ELF-1 (cell line): ENCODE measurements around the gene PRTFDC1.
"Not testable (repeated sequence)": the region's sequence is repeated elsewhere in the genome, so short reads cannot be mapped to it uniquely, and the experiment has no call there.

Experiments
- DNase-seq: peaks from one replicate; pipeline ENCODE4 v3.0.0-alpha.2; 2016; ENCODE audit warnings: low read depth, low spot score

Gene PRTFDC1

DNA sequence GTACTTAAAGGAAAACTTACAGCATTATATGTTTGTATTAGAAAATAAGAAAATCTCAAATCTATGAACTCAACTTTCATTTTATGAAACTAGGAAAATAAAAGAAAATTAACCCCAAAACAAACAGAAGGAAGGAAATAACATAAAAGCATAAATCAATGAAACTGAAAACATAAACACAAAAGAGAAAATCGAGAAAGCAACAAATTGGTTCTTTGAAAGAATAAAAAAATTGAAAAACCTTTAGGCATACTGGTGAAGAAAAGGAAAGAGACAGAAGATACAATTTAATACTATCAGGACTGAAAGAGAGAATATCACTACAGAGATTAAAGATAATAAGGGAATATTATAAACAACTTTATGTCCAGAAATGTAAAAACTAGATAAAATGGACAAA, 21.2 kb downstream of the PRTFDC1 start:
- no peak for DNase-seq

- DNase-seq: no peak
These were observed 22.0 kb downstream of the PRTFDC1 start for GRCh38 chr10:24930427-24930826.

- no peak for DNase-seq
These were observed 22.5 kb downstream of the PRTFDC1 start for GRCh38 chr10:24929904-24930303.

GRCh38 chr10:24929056-24929544, 23.3 kb downstream of the PRTFDC1 start:
- no peak for DNase-seq

- no peak for DNase-seq
These were observed 24.2 kb downstream of the PRTFDC1 start for GRCh38 chr10:24928163-24928562.

DNA sequence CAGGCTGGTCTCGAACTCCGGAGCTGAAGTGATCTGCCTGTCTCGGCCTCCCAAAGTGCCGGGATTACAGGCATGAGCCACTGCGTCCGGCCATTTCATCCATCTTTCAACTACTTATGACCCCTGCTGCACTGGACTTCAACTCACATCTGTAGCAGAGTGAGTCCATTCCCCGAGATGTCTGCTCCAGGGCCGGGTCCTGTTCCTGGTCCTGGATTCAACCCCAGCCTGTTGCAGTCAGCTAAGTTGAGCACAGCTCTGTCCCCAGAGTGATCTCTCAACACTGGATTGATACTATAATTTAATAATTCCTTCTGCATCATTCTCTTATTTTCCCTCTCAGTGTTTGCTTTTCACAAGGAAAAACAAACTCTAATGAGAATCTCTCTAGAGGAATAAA, 25.8 kb downstream of the PRTFDC1 start:
- no peak for DNase-seq

GRCh38 chr10:24925799-24926198, 26.6 kb downstream of the PRTFDC1 start:
- no peak for DNase-seq

DNA sequence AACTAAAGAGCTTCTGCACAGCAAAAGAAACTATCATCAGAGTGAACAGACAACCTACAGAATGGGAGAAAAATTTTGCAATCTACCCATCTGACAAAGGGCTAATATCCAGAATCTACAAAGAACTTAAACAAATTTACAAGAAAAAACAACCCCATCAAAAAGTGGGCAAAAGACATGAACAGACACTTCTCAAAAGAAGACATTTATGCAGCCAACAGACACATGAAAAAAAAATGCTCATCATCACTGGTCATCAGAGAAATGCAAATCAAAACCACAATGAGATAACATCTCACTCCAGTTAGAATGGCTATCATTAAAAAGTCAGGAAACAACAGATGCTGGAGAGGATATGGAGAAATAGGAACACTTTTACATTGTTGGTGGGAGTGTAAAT, 27.9 kb downstream of the PRTFDC1 start:
- not testable (repeated sequence) for DNase-seq

GRCh38 chr10:24922222-24922868, 30.1 kb downstream of the PRTFDC1 start:
- not testable (repeated sequence) for DNase-seq

DNA sequence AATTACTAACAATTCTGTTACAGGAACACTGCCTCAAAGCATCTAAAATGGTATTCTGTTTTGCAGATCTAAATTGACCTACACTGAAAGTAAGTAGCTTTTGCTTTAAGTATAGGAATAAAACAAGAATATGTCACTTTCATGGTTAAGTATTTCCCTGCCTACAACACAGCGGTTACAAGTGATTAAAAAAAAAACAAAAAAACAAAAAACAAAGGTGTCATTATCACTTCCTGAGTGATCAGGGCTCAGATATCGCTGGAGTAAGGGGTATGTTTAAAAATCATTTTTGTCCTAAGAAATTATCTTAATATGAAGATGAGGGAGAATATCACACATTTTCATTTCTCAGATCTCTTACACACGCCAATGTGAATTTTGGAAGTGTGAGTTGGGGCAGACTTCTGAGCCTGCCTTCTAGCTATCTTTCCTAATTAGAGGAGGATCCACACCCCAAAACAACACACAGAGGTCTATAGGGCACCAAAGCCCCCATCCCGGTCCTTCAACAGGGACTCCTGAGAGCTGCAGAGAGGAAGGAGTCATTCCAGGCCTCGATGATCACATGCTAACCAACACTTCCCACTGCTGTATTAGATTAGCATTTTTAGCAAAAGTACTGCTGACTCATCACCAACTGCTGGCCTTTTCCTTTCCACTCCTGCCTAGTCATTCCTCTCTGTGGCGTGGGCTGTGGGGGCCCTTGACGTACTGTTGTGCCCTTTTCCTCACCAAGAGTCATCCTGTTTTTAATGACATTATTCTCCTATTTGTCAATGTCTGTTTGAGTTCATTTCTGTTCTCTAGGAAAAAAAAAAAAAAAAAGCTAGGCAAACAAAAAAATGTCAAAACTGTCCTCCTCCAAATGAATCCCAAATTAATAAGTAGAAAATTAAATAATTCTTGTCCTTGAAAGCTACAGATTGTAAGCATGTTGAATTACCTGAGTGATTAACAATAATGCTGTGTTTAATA, 31.2 kb downstream of the PRTFDC1 start:
- DNase-seq: peak; percentile 35

DNA sequence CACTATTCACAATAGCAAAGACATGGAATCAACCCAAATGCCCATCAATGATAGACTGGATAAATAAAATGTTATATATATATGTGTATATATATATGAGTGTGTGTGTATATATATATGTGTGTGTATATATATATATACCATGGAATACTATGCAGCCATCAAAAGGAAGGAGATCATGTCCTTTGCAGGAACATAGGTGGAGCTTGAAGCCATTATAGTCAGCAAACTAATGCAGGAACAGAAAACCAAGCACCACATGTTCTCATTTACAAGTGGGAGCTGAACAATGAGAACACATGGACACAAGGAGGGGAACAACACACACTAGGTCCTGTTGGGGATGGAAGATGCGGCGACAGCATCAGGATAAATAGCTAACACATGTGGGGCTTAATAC, 32.2 kb downstream of the PRTFDC1 start:
- not testable (repeated sequence) for DNase-seq

GRCh38 chr10:24919629-24920028, 32.8 kb downstream of the PRTFDC1 start:
- DNase-seq: not testable (repeated sequence)

DNA sequence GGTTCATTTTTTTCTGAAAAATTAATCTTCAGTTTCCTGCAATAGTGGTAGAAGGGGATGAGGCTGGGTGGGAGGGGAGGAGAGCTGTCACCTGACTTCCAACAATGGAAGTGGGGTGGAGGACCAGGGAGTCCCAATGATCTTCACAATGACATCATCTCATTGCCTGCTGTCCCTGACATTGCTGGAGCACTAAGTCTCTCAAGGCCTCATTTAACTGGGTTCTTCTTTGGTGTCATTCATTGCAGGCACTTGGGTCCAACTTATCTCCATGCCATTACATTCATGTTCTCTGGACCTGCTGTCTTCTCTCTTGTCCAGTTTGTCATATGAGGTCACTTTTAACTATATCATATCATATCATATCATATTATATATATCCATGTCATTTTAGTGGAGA, 34.4 kb downstream of the PRTFDC1 start:
- no peak for DNase-seq

DNA sequence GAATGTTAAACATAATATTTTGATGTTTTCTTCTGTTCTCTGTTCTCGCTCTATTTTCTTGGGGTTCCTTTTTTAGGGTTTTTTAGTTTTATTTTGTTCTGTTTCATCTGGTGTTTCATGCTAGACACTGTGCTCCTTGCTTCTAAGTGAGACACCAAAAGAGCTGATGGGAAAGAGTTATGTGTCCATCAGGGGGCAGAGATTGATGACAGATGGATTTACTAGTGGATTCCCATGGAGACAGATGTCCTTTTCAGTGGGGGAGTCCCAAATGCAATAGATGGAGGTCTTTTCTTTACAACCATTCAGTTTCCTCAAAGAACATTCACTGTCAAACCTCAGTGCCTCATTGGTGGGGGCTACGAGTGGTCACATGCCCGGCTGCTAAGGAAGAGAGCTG, 34.9 kb downstream of the PRTFDC1 start:
- DNase-seq: no peak

GRCh38 chr10:24916365-24916764, 36.0 kb downstream of the PRTFDC1 start:
- no peak for DNase-seq

DNA sequence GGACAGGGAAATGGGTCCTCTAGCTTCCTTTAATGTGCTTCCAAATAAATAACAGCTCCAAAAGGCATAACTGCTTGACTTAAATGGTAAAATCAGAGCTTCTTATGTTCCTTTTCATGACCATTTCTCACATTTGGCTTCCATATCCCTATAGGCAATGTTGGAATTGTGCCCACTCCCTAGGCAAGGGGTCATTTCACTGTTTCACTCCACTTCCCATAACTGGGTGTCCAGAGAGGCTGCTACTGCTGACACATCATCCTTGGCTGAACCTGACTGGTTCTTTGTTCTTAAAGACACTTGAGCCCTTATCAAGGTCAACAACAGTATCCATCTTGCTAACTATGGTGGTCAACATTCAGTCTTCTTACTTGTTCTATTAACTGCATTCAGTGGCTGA, 37.1 kb downstream of the PRTFDC1 start:
- no peak for DNase-seq

DNA sequence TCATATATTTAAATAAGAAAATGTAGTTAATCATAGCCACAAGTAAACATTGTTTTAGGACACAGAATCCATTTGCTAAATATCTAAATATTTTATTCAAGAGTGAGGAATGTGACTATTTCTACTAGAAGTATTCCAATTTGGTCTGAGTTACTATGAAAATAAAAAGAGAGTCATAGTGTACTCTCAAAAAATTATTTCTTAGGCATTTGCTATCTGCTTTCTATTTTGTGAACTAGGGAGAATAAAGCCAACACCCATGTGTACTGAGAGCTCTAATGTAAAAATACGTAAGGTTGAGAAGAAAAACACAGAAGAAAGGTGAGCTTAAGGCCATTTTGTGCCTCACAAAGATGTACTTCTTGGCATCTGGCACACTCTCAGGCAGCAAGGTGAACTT, 38.3 kb downstream of the PRTFDC1 start:
- DNase-seq: no peak

- DNase-seq: no peak
These were observed 40.2 kb downstream of the PRTFDC1 start for GRCh38 chr10:24912215-24912614.

DNA sequence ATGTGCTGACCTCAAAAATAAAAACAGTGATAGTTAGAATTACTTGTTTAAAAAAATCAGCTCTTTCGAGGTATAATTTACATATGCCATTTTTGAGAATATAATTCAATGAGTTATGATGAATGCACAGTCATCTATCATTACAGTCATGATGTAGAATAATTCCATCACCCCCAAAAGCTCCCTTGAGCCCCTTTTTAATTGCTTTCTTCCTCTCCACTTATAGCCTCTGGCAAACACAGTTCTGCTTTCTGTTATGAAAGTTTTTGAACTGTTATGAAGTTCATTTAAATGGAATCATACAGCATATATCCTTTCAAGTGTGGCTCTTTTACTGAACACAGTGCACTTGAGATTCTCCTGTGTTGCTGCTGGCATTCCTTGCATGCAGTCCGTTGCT, 41.4 kb downstream of the PRTFDC1 start:
- DNase-seq: no peak

GRCh38 chr10:24910574-24910973, 41.8 kb downstream of the PRTFDC1 start:
- no peak for DNase-seq

- no peak for DNase-seq
These were observed 43.5 kb downstream of the PRTFDC1 start for GRCh38 chr10:24908793-24909423.

GRCh38 chr10:24907956-24908355, 44.5 kb downstream of the PRTFDC1 start:
- no peak for DNase-seq
